Esophagus mucosa (tissue), 1 donor: ENCODE data around the gene FSTL4. TPM values are rescaled to one million over a fixed set of nuclear protein-coding genes. Genes with fewer than 3 reads are reported as not detected.
"Not testable (repeated sequence)": the region's sequence is repeated elsewhere in the genome, so short reads cannot be mapped to it uniquely, and the experiment has no call there.

Experiments used
- ATAC-seq: fragments of 200-7000 bp; cut with Tn5 transposase; one replicate; pipeline ENCODE4 v1.9.1; 2020
- total RNA-seq: library from RNA; stranded (reverse); gene quantifications from one replicate; pipeline ENCODE4 v1.2.4, GENCODE V29; 2023
- donor health status: DM: yes; HTN: yes; CAD: no.

FSTL4 gene
- total RNA-seq, 1 donor from 2014 or later: 2.8 TPM

GRCh38 chr5:133453831-133454230 lies 158.5 kb downstream of the FSTL4 start:
- ATAC-seq: no peak

GRCh38 chr5:133453084-133453780 lies 159.1 kb downstream of the FSTL4 start:
- no peak for ATAC-seq

- no peak for ATAC-seq
Measured at GRCh38 chr5:133451926-133452325, 160.4 kb downstream of the FSTL4 start.

GRCh38 chr5:133450286-133450685 lies 162.1 kb downstream of the FSTL4 start:
- ATAC-seq: no peak

GRCh38 chr5:133449181-133449580 lies 163.2 kb downstream of the FSTL4 start:
- ATAC-seq: no peak

GRCh38 chr5:133446440-133446839 lies 165.9 kb downstream of the FSTL4 start:
- ATAC-seq: no peak

- no peak for ATAC-seq
Measured at GRCh38 chr5:133445744-133446143, 166.6 kb downstream of the FSTL4 start.

GRCh38 chr5:133445204-133445603 lies 167.1 kb downstream of the FSTL4 start:
- not testable (repeated sequence) for ATAC-seq

- no peak for ATAC-seq
Measured at GRCh38 chr5:133444711-133445110, 167.6 kb downstream of the FSTL4 start.

- ATAC-seq: no peak
Measured at GRCh38 chr5:133441166-133441815, 171.1 kb downstream of the FSTL4 start.

GRCh38 chr5:133440467-133441115 lies 171.8 kb downstream of the FSTL4 start:
- peak; percentile 26 for ATAC-seq

GRCh38 chr5:133439859-133440258 lies 172.5 kb downstream of the FSTL4 start:
- ATAC-seq: peak; percentile 88

- ATAC-seq: no peak
Measured at GRCh38 chr5:133438487-133438886, 173.9 kb downstream of the FSTL4 start.

- no peak for ATAC-seq
Measured at GRCh38 chr5:133434336-133434735, 178.0 kb downstream of the FSTL4 start.

GRCh38 chr5:133433641-133434040 lies 178.7 kb downstream of the FSTL4 start:
- ATAC-seq: no peak

- no peak for ATAC-seq
Measured at GRCh38 chr5:133432956-133433532, 179.3 kb downstream of the FSTL4 start.

- ATAC-seq: no peak
Measured at GRCh38 chr5:133431326-133431865, 180.9 kb downstream of the FSTL4 start.

GRCh38 chr5:133430095-133430494 lies 182.2 kb downstream of the FSTL4 start:
- no peak for ATAC-seq

- no peak for ATAC-seq
Measured at GRCh38 chr5:133429046-133429445, 183.3 kb downstream of the FSTL4 start.

GRCh38 chr5:133428072-133428660 lies 184.2 kb downstream of the FSTL4 start:
- no peak for ATAC-seq

GRCh38 chr5:133427121-133427777 lies 185.1 kb downstream of the FSTL4 start:
- no peak for ATAC-seq

GRCh38 chr5:133426264-133426663 lies 186.1 kb downstream of the FSTL4 start:
- no peak for ATAC-seq
